ENCODE results near the gene FOXF2.
"Not testable (repeated sequence)": the region's sequence is repeated elsewhere in the genome, so short reads cannot be mapped to it uniquely, and the experiment has no call there.

Gene FOXF2

DNA sequence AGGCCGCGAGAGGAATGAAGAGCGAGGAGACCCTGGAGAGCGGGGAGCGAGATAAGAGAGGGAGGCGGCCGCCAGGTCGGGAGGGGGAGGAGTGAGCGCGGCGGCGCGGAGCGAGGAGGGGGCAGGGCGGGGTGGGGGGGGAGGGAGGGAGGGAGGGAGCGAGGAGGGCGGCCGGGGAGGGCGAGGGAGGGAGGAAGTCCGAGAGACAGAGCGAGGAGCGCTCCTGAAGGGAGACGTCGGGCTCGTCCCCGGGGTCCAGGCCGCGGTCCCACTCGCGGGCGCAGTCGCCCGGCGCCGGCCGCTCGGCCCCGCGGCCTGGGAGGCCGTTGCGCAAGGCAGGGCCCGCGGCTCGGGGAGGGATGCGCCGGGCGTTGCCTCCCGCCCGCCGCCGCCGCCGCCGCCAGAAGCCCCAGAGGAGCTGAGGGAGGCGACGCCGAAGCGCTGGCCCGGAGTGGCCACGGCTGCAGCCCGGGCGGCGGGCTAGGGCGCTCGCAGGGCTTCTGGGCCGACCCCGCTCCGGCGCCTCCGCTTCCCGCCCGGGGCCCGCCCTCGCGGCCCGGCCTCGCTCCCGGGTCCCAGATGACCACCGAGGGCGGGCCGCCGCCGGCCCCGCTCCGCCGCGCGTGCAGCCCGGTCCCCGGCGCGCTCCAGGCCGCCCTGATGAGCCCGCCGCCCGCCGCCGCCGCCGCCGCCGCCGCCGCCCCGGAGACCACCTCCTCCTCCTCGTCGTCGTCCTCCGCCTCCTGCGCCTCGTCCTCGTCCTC lies at the start of gene FOXF2:
TSS of gene FOXF2 (plus strand) at position 208 of the 764 bp plus-strand sequence. CDS start at position 580, 372 bp downstream.
- TF ChIP-seq, protein P1, sequence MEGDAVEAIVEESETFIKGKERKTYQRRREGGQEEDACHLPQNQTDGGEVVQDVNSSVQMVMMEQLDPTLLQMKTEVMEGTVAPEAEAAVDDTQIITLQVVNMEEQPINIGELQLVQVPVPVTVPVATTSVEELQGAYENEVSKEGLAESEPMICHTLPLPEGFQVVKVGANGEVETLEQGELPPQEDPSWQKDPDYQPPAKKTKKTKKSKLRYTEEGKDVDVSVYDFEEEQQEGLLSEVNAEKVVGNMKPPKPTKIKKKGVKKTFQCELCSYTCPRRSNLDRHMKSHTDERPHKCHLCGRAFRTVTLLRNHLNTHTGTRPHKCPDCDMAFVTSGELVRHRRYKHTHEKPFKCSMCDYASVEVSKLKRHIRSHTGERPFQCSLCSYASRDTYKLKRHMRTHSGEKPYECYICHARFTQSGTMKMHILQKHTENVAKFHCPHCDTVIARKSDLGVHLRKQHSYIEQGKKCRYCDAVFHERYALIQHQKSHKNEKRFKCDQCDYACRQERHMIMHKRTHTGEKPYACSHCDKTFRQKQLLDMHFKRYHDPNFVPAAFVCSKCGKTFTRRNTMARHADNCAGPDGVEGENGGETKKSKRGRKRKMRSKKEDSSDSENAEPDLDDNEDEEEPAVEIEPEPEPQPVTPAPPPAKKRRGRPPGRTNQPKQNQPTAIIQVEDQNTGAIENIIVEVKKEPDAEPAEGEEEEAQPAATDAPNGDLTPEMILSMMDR (IDR thresholded peaks at IDR 0.05; ENCODE audit: low read depth, low read length), result no peak
- DNase-seq (ENCODE audit: extremely low read depth, low read depth), result no peak

DNA sequence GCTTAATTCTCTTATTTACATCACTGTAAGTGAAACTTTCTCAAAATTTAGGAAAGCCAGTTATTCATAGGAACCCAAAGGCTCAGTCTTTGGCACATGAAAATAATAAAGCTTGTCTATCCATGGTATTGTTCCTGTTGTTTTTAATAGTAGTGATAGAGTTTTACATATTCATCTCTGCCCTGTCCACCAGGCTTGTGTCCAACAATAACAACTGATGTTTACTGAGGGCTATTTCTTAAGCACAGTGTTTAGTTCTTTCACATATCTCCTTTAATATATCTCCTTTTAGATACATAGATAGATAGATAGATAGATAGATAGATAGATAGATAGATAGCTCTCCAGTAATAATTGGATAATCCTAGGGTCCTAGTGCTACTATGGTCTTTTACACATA lies 43.3 kb upstream of the FOXF2 start:
- TF ChIP-seq, protein P1 (IDR thresholded peaks at IDR 0.05; ENCODE audit: low read depth, low read length), result no peak
- no peak for DNase-seq (ENCODE audit: extremely low read depth, low read depth)

DNA sequence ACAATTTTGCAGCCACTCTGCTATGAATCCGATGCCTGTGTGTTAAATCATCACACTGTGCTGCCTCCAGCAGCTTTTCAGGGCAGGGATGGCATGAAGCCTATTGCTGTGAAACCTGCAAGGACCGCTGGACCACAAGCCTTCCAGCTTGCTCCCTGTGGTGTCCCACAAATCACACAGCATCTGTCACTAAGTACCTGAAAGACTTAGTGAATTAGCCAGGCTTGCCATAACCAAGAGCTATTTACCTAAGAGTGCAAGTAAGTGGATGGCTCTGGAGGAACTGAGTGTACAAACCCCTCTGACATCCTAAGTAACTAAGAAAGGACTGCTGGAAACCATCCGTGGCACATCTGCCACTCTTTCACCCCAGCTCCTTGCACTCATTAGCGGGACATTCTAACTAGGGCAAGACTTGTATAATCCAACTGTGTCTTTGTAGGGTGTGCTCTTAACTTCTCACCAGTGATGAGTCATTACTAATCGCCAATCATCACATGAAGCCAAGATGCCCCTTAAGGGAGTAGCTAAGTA lies 42.8 kb upstream of the FOXF2 start:
- TF ChIP-seq, protein P1 (IDR thresholded peaks at IDR 0.05; ENCODE audit: low read depth, low read length), result no peak
- no peak for DNase-seq (ENCODE audit: extremely low read depth, low read depth)

DNA sequence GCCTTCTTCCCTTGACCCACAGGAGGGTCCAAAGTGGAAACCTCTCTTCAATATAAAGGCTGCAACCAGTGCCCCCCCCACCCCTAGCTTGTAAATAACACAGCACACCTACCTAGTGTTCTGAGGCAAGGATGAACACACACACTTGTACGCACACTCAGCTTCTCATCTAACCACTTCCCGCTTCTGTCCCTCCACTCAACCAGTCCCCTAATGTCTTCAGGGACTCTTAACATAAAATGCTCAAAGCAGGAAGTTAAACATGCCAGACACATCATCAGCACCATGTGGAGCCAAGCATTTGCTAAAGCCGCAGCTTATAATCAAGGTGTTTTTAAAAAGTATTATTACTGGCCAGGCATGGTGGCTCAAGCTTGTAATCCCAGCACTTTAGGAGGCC lies 42.2 kb upstream of the FOXF2 start:
- TF ChIP-seq, protein P1 (IDR thresholded peaks at IDR 0.05; ENCODE audit: low read depth, low read length), result no peak
- no peak for DNase-seq (ENCODE audit: extremely low read depth, low read depth)

DNA sequence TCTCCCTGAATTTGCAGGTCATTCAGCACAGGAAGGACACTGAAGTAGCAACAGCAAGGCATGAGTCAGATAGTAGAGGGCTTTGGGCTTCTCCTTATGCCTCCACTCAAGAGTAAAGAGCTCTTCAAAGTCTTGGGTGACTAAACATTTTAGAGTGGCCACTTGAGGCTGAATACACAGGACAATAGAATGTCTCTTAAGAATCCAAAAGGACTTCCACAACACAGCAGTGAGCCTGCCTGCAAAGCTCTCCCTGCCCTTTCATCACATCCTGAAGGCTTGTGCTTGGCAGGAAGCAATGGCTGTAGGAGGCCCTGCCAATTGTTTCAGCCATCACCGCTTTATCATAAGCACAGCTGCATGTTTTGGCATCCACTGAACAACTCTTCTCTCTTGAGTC lies 40.7 kb upstream of the FOXF2 start:
- DNase-seq (ENCODE audit: extremely low read depth, low read depth), result no peak
- TF ChIP-seq, protein P1 (IDR thresholded peaks at IDR 0.05; ENCODE audit: low read depth, low read length), result no peak

DNA sequence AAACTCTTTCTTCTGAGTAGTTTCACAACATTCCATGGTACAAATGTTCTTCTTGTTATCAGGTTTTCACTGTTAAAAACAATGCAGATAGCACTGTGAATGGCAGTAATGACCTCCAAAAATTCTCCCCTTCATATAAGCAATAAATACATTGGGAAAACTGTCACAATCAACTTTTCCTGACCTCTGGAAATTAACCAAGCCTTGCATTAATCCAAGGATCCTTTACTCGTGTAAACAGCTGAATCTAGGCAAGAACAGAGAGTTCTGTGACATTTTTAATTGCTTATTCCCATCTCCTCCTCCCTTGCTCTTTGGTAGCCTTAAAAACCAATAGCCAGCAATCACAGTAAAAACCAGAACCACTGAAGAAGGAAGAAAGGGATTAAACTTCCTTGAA lies 39.7 kb upstream of the FOXF2 start:
- DNase-seq (ENCODE audit: extremely low read depth, low read depth), result no peak
- TF ChIP-seq, protein P1 (IDR thresholded peaks at IDR 0.05; ENCODE audit: low read depth, low read length), result no peak

DNA sequence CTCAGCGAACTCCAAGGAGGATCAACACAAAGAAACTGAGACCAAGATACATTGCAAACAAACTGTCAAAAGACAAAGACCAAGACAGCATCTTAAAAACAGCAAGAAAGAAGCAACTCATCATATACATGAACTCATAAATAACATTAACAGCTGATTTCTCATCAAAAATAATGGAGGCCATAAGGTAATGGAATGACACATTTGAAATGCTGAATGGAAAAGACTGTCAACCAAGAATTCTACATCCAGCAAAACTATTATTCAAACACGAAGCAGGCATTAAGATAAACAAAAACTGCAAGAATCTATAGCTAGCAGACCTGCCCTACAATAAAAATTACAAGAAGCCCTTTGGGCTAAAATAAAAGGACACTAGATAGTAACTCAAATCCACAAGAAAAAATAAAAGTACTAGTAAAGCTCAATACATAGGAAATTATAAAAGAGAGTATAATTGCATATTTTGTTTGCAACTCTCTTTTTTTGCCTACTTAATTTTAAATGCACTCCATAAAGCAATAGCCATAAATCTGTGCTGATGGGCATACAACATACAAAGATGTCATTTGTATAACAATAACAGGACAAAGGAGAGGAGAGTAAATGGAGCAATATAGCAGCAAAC lies 37.9 kb upstream of the FOXF2 start:
- no peak for DNase-seq (ENCODE audit: extremely low read depth, low read depth)
- TF ChIP-seq, protein P1 (IDR thresholded peaks at IDR 0.05; ENCODE audit: low read depth, low read length), result no peak

DNA sequence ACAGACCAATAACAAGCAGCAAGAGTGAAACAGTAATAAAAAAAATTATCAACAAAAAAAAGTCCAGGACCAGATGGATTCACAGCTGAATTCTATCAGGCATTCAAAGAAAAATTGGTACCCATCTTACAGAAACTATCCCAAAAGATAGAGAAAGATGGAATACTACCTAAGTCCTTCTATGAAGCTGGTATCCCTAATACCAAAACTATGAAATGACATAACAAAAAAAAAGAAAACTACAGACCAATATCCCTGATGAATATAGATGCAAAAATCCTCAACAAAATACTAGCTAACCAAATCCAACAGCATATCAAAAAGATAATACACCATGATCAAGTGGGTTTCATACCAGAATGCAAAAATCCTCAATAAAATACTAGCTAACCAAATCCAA lies 34.3 kb upstream of the FOXF2 start:
- DNase-seq (ENCODE audit: extremely low read depth, low read depth), result not testable (repeated sequence)

DNA sequence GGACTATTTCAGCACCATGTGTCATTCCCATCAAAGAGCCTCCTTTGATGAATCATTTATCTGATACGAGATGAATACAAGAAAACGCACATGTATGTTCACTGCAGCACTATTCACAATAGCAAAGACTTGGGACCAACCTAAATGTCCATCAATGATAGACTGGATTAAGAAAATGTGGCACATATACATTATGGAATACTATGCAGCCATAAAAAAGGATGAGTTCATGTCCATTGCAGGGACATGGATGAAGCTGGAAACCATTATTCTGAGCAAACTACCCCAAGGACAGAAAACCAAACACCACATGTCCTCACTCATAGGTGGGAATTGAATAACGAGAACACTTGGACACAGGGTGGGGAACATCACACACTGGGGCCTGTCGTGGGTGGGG lies 27.7 kb upstream of the FOXF2 start:
- DNase-seq (ENCODE audit: extremely low read depth, low read depth), result not testable (repeated sequence)

Data from AG09319 (cell line).